K562 (cell line): Measurements from ENCODE around the gene ZNF322. TPM values are rescaled to one million over a fixed set of nuclear protein-coding genes. Genes with fewer than 3 reads are reported as not detected.
A peak's percentile ranks its signal among the peaks of the same experiment; 100 is the strongest.

Source experiments
- ATF7 ChIP-seq: fragments of 450-650 bp; IDR thresholded peaks from 2 replicates; pipeline ENCODE4 v1.7.1; 2014; ENCODE audit warnings: mild to moderate bottlenecking, moderate library complexity
- FUS ChIP-seq: fragments of 200-400 bp; formaldehyde crosslinking; optimal IDR thresholded peaks from 2 replicates; pipeline ENCODE3; 2017; ENCODE audit warnings: low read depth, low read length
- HLTF ChIP-seq: fragments of 450-650 bp; IDR thresholded peaks from 2 replicates; pipeline ENCODE4 v1.6.1; 2016
- IRF1 ChIP-seq: sonication (generic); formaldehyde crosslinking; IDR thresholded peaks from 2 replicates; pipeline ENCODE4 v1.8.0; 2022; ENCODE audit warnings: missing genetic modification reagents, mild to moderate bottlenecking, borderline replicate concordance
- IRF2 ChIP-seq: sonication (generic); formaldehyde crosslinking; IDR thresholded peaks from 2 replicates; pipeline ENCODE4 v1.8.1; 2022; ENCODE audit warnings: mild to moderate bottlenecking, missing genetic modification reagents
- MGA ChIP-seq: fragments of 450-650 bp; IDR thresholded peaks from 2 replicates; pipeline ENCODE4 v1.6.1; 2016; ENCODE audit warnings: mild to moderate bottlenecking, moderate library complexity
- PTTG1 ChIP-seq: fragments of 450-650 bp; IDR thresholded peaks from 2 replicates; pipeline ENCODE4 v1.6.1; 2016; ENCODE audit warnings: low read depth, mild to moderate bottlenecking, missing genetic modification characterization, missing compliant biosample characterization
- RFX7 ChIP-seq: fragments of 250-450 bp; sonication (Bioruptor Pico); IDR thresholded peaks from 2 replicates; pipeline ENCODE4 v1.5.1; 2021; ENCODE audit warnings: mild to moderate bottlenecking
- RHOXF2B ChIP-seq: fragments of 250-450 bp; sonication (Bioruptor Pico); conservative IDR thresholded peaks from 2 replicates; pipeline ENCODE4 v1.5.1; 2021
- TBL1XR1 ChIP-seq, 2 experiments: IDR thresholded peaks; 2 replicates each; pipeline ENCODE4 v1.6.1; 2012; ENCODE audit warnings: improper control_type of control experiment in 2 of 2, low read length in 2 of 2, mild to moderate bottlenecking in 1 of 2
- XRCC4 ChIP-seq: IDR thresholded peaks from one replicate; pipeline ENCODE4 v1.6.1; 2011; ENCODE audit not compliant: insufficient read depth, insufficient read length; ENCODE audit errors: extremely low read depth
- ZBTB1 ChIP-seq: sonication (generic); formaldehyde crosslinking; IDR thresholded peaks from 2 replicates; pipeline ENCODE4 v1.8.1; 2023; ENCODE audit warnings: missing genetic modification reagents, low read depth, mild to moderate bottlenecking, borderline replicate concordance
- ZNF212 ChIP-seq: fragments of 450-650 bp; formaldehyde crosslinking; IDR thresholded peaks from 2 replicates; pipeline ENCODE4 v1.4.0; 2020; ENCODE audit warnings: mild to moderate bottlenecking
- polyA plus RNA-seq, 8 experiments: library from polyadenylated mRNA; depleted of rRNA in 4 of 8; stranded (reverse) in 5 of 8; unstranded in 3 of 8; fragments of >200 nt; fragmentation: Nextera tagmentation in 2 of 8; fragmentation: Illumina TruSeq in 1 of 8; extraction: Ambion mirVana in 2 of 8; extraction: Trizol in 1 of 8; gene quantifications; 2 replicates each; pipeline versions ENCODE4 v1.2.1 to v1.2.3, GENCODE V29; 2011 to 2014; ENCODE audit warnings: inconsistent platforms in 1 of 8, missing spikeins in 1 of 8
- total RNA-seq, 7 experiments: library from RNA; depleted of rRNA in 6 of 7; stranded (reverse); fragments of >200 nt in 6 of 7; fragmentation: Illumina TruSeq in 2 of 7; extraction: Trizol in 2 of 7; gene quantifications; 2 replicates each; pipeline versions ENCODE4 v1.2.1 to v1.2.3, GENCODE V29; 2011 to 2021; ENCODE audit warnings: low replicate concordance in 1 of 7
- TF ChIP-seq, protein P1 (sequence below): fragments of 450-650 bp; IDR thresholded peaks from 2 replicates; pipeline ENCODE4 v1.6.1; 2016; ENCODE audit warnings: antibody characterized with exemption
- TF ChIP-seq, protein P2 (sequence below): fragments of 250-450 bp; sonication (Bioruptor Pico); IDR thresholded peaks from 2 replicates; pipeline ENCODE4 v1.6.1; 2021; ENCODE audit warnings: mild to moderate bottlenecking

Gene ZNF322
- total and polyA plus RNA-seq, 9 of the 15 experiments (the other 6 are each of a cell fraction or from before 2014, with no cell fraction given), result 4.7 to 31.2 (median 18.7) TPM

GRCh38 chr6:26595669-26596269 is 63.8 kb downstream of the ZNF322 start (continued):
- TF ChIP-seq, protein P1, sequence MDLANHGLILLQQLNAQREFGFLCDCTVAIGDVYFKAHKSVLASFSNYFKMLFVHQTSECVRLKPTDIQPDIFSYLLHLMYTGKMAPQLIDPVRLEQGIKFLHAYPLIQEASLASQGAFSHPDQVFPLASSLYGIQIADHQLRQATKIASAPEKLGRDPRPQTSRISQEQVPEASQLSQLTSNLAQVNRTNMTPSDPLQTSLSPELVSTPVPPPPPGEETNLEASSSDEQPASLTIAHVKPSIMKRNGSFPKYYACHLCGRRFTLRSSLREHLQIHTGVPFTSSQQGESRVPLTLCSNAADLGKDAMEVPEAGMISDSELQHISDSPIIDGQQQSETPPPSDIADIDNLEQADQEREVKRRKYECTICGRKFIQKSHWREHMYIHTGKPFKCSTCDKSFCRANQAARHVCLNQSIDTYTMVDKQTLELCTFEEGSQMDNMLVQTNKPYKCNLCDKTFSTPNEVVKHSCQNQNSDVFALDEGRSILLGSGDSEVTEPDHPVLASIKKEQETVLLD, result peak; percentile 87
- TF ChIP-seq FUS (peak; percentile 50), HLTF (no peak), IRF2 (no peak), XRCC4 (no peak), IRF1 (CRISPR knock-in tag) (no peak), TBL1XR1 (IDR thresholded peaks at IDR 0.05; ENCODE audit: low read length in 2 of 2) (peak in 1 of 2 experiments; percentile 84; a peak in 3 of 4 replicates), RHOXF2B (CRISPR knock-in tag) (no peak), ZNF212 (CRISPR knock-in tag) (no peak), ZBTB1 (CRISPR knock-in tag) (peak; percentile 96), RFX7 (CRISPR knock-in tag) (no peak), PTTG1 (no peak), ATF7 (peak; percentile 78), MGA (no peak; the same call in 1 of the 2 replicates)
- TF ChIP-seq, protein P2, sequence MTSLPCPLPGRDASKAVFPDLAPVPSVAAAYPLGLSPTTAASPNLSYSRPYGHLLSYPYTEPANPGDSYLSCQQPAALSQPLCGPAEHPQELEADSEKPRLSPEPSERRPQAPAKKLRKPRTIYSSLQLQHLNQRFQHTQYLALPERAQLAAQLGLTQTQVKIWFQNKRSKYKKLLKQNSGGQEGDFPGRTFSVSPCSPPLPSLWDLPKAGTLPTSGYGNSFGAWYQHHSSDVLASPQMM (CRISPR knock-in tag), result no peak
